COLO668 (cell line): ENCODE measurements around the gene MRPL39.
A peak's percentile ranks its signal among the peaks of the same experiment; 100 is the strongest.
"Not testable (repeated sequence)": the region's sequence is repeated elsewhere in the genome, so short reads cannot be mapped to it uniquely, and the experiment has no call there.

Source experiments
- DNase-seq: peaks from one replicate; lab custom pipeline; 2025; ENCODE audit not compliant: unreplicated experiment; lab: John Stamatoyannopoulos, UW

Gene MRPL39

GRCh38 chr21:25607151-25608043 lies at the start of gene MRPL39:
MRPL39 (minus strand) TSS chr21:25607481; CDS start chr21:25607475, 6 bp downstream.
- peak; percentile 92 for DNase-seq

GRCh38 chr21:25656412-25656811 lies 49.1 kb upstream of the MRPL39 start:
- DNase-seq, result no peak

DNA sequence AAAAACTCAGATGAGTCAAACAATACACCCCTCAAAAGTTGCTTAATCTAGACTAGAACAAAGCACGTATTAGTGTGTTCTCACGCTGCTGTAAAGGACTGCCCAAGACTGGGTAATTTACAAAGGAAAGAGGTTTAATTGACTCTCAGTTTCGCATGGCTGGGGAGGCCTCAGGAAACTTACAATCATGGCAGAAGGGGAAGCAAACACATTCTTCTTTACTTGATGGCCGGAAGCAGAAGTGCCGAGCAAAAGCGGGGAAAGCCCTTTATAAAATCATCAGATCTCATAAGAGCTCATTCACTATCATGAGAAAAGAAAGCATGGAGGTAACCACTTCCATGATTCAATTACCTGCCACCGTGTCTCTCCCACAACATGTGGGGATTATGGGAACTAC lies 41.9 kb upstream of the MRPL39 start:
- no peak for DNase-seq

DNA sequence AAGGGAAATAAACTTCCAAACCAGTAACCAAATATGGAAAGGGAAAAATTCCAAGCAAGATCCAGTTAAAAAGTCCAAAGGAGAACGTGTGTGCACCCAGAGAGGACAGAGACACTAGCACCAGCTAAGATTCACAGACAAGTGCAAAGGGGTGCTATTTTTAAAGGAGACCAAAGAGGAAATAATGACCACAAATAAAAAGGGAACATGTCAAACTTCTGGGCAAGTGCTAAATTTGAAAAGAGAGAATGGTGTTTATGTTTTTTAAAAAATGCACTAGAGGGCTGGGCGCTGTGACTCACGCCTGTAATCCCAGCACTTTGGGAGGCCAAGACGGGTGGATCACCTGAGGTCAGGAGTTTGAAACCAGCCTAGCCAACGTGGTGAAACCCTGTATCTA lies 40.4 kb upstream of the MRPL39 start:
- no peak for DNase-seq

DNA sequence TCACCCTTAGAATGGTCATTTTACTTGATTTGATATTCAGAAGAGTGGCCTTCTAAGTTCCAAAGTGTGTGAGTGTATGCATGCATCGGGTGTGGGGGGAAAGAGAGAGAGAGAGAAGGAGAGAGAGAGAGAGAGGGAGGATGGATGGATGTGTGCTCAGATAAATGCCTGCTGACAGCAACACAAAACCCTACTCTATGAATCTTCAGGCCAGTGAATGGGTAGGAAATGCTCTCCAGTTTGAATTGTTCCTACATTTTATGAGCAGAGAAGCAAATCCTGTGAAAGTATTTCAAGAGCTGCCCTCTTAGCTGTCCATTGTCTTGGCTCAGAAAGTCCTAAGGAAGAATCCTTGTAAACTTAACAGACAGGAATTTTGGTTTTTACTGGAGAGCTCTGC lies 39.2 kb upstream of the MRPL39 start:
- no peak for DNase-seq

DNA sequence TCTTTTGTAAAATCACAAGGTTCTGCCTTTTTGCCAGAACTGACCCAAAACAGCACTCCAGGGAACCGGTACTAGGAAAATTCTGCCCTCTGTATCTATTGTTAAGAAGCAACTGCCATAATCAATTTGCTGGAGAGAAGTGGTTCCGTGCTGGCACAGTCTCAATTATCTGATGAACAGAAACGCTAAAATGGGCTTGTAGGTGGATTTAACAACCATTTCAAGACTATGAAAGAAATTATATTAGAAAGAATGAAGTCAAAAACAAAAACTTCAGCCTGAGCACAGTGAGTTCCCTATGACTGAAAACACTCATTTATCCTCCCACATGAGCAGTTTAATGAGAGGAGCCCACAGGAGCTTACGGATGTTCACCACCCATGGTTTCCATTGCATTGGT lies 36.2 kb upstream of the MRPL39 start:
- DNase-seq, result no peak

- DNase-seq, result no peak
Measured at GRCh38 chr21:25640943-25641292, 33.6 kb upstream of the MRPL39 start.

GRCh38 chr21:25640202-25640942 lies 33.1 kb upstream of the MRPL39 start:
- DNase-seq, result no peak

DNA sequence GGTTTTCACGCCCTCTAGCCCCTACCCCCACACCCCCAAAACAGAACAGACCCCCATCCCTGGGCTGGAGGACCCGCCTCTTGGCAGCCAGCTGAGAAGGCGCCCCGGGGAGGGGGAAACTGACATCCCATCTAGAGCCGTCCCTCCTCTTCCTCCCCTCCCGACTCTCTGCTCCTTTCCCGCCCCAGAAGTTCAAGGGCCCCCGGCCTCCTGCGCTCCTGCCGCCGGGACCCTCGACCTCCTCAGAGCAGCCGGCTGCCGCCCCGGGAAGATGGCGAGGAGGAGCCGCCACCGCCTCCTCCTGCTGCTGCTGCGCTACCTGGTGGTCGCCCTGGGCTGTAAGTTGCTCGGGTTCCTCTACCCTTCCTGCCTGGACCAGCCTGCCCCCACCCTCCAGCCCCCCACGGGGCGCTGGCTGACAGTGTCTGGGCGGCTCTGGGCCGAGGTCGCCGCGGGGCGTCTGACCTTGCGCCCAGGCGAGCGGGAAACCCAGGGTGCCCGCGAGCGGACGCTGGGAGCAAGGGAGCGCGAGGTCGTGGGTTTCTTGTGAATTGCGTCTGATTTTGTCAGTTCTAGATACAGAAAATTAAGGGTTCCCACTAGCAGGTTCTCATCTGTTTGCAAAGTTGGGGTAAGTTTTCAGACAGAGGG lies 32.4 kb upstream of the MRPL39 start:
- DNase-seq, result no peak

GRCh38 chr21:25638660-25639550 lies 31.6 kb upstream of the MRPL39 start, which contains the start of gene JAM2:
JAM2 (plus strand) TSS chr21:25639258; CDS start chr21:25639822, 564 bp downstream.
- DNase-seq, result no peak

DNA sequence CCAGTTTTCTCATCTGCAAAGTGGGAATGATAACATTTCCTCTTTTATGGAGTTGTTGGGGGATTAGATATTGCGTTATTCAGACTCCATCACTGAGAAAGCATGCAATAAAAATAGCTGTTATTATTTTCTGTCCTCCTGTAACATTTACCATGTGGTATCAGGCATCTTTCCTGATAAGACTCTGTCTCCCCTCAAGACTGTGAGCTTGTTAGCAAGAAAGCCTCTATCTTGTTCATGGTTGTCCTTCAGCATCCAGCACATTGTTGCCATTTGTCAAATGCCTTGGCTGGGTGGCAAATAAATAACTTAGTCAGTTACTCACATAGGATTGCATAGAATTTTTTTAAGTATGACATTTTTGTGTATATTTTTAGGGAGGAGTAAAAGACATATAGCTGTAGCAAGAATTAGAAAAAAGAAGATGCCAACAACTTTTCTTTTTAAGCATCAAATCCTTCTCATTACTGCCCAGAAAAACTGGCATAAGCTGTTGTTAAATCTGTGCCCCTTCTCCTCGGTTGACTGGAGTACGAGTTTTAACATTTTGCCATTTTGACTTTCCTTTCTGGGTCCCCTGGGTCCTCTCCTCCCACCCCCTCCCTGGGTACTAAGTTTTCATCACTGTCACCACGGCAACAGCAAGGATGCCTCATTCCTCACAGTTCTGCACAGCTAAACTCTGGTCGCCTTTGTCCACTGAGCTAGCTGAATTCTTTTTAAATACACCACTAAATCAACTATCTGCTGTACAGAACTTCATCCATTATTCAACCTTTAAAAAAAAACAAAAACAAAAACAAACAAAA lies 30.8 kb upstream of the MRPL39 start:
- DNase-seq, result no peak

DNA sequence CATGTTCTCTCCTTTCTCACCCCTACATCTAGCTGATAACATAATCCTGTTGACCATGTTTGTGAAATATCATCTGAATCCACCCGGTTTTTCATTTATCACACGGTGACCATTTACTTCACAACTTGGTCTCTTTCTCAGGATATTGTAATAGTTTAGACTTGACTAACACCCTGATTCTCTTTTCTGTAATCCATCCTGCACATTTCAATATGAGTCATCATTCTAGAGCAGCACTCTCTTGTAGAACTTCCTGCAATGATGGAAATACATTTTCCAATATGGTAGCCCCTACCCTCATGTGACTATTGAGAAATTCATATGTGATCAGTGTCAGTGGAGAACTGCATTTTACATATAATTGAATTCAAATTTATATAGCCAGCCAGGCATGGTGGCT lies 29.4 kb upstream of the MRPL39 start:
- DNase-seq, result no peak

DNA sequence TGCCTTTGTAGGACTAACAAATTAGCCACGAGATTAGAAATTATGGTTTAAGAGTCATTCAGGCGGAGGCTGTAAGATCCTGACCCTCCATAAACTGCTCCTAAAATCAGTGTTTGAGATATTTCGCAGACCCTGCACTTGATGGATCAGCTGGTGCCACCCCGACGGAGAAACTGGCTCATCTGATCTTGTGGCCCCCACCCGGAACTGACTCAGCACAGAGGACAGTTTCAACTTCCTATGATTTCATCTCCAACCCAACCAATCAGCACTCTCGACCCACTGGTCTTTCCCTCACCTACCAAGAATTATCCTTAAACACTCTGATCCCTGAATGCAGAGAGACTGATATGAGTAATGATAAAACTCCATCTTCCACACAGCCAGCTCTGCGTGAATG lies 28.0 kb upstream of the MRPL39 start:
- no peak for DNase-seq

GRCh38 chr21:25632296-25632695 lies 25.0 kb upstream of the MRPL39 start:
- no peak for DNase-seq

- peak; percentile 23 for DNase-seq
Measured at GRCh38 chr21:25626757-25627156, 19.5 kb upstream of the MRPL39 start.

GRCh38 chr21:25625776-25626555 lies 18.7 kb upstream of the MRPL39 start:
- not testable (repeated sequence) for DNase-seq

GRCh38 chr21:25625036-25625435 lies 17.8 kb upstream of the MRPL39 start:
- DNase-seq, result no peak

GRCh38 chr21:25624511-25624910 lies 17.2 kb upstream of the MRPL39 start:
- no peak for DNase-seq

DNA sequence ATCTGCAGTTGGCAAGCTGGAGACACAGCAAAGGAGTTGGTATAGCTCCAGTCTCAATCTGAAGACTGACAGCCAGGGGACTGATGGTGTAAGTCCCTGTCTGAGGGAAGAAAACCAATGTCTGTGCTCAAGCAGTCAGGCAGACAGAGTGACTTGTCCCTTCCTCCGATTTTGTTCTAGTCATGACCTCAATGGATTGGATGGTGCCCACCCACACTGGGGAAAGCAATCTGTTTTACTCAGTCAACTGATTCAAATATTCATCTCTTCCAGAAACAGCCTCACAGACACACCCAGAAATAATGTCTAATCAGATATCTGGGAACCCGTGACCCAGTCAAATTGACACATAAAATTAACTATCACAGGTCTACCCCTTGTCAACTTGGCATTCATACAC lies 11.9 kb upstream of the MRPL39 start:
- no peak for DNase-seq
